Measurements from ENCODE around the gene LGALS1. TPM values are rescaled to one million over a fixed set of nuclear protein-coding genes. Genes with fewer than 3 reads are reported as not detected.
"Not testable (repeated sequence)": the region's sequence is repeated elsewhere in the genome, so short reads cannot be mapped to it uniquely, and the experiment has no call there.

Gene LGALS1
- total RNA-seq, 1 donor from 2014 or later, result 115 TPM

DNA sequence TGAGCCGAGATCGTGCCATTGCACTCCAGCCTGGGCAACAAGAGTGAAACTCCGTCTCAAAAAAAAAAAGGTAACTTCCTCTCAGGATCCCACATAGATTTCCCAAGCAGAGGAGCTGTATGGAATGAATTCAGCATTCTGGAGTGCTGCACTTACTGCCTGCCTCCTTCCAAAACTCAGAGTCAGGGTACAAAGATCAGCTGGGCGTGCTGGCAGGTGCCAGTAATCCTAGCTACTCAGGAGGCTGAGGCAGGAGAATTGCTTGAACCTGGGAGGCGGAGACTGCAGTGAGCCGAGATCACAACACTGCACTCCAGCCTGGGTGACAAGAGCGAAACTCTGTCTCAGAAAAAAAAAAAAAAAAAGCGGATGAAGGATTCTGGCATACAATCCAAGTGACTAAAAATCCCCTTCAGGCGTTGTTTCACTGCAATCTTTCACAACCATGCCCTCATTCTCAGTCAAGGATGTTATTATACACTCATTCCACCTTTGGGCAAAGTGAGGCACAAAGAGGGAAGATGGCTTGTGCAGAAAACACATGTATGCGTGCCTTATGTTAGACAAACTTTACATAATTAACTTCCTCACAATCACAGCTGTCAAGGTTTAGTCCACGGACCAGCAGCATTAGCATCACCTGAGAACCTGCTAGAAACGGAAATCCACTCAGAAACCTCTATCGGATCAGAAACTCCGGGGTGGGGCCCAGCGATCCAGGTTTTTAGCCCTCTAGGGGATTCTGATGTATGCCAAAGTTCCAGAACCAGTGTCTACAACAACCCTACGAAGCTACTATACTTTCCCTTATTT is 9.6 kb downstream of the LGALS1 start:
- peak; percentile 71 for DNase-seq (ENCODE audit: low spot score)
- peak; percentile 58 for ATAC-seq

DNA sequence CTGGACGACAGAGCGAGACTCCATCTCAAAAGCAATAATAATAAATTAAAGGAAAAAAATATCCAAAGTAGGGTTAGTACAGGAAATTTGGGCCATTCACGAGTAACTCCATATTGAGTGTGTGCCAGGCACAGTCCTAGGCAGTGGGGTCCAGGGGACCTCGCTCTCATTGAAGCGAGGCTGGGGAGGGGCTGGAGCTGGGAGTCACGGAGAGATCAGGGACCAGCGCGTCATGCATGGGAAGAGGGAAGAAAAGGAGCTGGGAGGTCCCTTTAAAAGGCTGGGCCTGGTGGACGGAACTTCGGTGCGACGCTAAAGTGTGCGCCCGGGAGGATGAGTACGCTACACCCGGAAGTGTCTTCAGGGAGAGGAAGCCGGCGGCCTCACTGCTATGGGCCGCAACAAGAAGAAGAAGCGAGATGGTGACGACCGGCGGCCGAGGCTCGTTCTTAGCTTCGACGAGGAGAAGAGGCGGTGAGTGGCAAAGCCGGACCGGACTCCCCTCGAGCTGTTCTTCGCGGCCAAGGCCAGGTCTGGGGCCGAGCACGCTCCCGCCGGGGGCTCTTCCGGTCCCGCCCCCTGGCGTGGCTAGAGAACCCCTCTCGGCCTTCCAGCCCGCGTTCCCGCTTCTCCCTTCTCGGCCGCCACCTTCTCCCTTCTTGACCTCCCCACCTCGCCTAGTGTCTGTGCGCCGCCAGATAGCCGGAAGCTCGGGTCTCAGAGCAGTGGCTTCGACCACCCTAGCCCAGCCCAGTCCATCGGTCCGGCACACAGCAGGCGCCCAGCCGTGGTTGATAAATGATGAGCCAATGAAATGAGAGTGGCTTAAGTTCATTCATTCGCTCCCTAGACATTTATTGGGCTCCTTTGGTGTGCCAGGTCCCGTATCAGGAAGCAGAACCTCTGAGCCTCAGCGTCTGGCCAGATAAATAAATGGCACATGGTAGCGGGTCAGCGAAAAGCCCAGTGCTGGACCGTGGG is 10.9 kb downstream of the LGALS1 start, which contains the start of gene NOL12:
TSS of gene NOL12 (plus strand) at position 342 of the 981 bp plus-strand sequence. CDS start at position 392, 50 bp downstream.
- DNase-seq (ENCODE audit: low spot score), result peak; percentile 84
- ATAC-seq, result peak; percentile 84

DNA sequence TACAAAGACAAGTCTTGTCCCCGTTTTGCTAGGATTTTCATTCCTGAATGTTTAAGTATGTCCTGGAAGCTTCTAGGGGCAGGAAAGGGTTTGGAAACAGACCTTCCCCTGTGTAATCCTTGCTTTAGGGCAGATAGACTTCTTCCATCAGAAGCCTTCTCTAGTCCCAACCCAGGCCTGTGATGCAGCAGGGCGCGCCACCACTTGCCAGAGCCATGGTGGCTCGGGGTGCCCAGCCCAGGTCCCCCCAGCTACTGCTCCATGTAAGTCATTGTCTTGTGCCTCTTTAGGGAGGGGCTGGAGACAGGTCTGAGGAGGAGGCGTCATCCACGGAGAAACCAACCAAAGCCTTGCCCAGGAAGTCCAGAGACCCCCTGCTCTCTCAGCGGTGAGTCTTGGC is 15.0 kb downstream of the LGALS1 start:
- no peak for ATAC-seq
- DNase-seq (ENCODE audit: low spot score), result no peak

DNA sequence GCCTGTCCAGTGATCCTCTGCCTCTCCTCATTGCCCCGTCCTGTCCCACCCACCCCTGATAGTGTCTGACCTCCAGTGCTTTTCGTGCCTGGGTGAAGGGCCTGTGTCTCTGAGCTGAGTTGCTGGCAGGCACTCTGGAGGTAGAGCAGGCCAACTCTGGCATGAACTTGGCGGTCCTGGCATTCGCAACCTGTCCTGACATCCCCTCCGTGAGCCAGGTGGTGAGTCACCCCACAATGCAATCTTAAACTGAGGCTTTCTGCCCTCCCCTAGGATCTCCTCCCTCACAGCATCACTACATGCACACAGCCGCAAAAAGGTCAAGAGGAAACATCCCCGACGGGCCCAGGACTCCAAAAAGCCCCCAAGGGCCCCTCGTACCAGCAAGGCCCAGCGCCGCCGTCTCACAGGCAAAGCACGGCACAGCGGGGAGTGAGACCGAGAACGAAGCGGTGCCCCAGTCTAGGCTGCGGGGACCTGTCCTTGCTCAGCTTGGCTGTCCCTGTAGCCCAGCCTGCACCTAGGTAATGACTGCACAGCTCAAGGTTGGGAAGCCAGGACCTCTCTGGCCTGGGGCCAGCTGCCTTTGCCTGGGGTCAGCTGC is 15.6 kb downstream of the LGALS1 start:
- DNase-seq (ENCODE audit: low spot score) (no peak), ATAC-seq (no peak)

DNA sequence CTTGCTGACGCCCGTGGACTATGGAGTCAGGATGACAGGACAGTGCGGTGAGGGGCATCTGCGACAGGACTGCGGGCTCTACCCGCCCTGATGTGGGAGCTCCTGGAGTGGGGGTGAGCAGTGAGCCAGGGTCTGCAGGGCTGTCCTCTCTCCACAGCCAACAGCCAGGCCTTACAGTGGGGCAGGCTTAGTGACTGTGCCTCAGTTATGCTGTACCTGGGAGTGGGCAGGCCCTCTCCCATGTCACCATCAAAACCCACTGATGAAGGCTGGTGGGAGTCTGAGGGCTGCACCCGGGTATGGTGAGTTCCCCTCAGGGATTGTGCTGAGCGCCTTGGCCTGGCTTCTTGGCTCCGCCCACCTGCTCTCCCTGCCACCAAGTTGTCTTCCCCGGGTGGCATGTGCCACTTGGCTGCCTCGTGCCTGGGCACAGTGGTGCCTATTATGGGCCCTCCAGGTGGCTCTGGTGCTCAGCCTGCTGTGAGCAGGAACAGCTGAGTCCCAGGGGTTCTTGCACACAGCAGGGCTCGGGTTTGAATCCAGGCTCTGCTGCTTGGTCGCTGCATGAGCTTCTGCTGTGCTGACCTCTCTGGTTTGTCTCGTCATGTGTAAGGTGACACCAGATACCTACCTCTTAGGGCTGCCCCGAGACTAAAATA is 17.3 kb downstream of the LGALS1 start:
- DNase-seq (ENCODE audit: low spot score) (no peak), ATAC-seq (no peak)

DNA sequence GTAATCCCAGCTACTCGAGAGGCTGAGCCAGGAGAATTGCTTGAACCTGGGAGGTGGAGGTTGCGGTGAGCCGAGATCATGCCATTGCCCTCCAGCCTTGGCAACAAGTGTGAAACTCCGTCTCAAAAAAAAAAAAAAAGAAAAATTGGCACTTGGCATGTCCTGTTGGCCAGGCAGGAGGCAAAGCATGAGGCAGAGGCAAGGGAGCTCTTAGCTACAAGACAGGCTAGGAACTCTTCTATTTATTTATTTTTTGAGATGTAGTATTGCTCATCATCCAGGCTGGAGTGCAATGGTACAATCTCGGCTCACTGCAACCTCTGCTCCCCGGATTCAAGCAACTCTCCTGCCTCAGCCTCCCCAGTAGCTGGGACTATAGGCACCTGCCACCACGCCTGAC is 18.7 kb downstream of the LGALS1 start:
- not testable (repeated sequence) for DNase-seq (ENCODE audit: low spot score); ATAC-seq

DNA sequence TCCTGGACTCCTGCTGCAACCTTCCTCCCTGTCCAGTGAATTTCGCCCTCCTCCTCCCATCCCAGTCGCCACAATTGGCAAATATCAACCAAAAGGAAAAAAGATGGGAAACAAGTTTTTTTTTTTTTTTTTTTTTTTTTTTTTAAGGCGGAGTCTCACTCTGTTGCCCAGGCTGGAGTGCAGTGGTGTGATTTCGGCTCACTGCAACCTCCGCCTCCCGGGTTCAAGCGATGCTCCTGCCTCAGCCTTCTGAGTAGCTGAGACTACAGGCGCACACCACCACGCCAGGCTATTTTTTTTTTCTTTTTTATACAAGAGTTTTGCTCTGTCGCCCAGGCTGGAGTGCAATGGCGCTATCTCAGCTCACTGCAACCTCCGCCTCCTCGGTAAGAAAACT is 20.8 kb downstream of the LGALS1 start:
- not testable (repeated sequence) for ATAC-seq; DNase-seq (ENCODE audit: low spot score)

DNA sequence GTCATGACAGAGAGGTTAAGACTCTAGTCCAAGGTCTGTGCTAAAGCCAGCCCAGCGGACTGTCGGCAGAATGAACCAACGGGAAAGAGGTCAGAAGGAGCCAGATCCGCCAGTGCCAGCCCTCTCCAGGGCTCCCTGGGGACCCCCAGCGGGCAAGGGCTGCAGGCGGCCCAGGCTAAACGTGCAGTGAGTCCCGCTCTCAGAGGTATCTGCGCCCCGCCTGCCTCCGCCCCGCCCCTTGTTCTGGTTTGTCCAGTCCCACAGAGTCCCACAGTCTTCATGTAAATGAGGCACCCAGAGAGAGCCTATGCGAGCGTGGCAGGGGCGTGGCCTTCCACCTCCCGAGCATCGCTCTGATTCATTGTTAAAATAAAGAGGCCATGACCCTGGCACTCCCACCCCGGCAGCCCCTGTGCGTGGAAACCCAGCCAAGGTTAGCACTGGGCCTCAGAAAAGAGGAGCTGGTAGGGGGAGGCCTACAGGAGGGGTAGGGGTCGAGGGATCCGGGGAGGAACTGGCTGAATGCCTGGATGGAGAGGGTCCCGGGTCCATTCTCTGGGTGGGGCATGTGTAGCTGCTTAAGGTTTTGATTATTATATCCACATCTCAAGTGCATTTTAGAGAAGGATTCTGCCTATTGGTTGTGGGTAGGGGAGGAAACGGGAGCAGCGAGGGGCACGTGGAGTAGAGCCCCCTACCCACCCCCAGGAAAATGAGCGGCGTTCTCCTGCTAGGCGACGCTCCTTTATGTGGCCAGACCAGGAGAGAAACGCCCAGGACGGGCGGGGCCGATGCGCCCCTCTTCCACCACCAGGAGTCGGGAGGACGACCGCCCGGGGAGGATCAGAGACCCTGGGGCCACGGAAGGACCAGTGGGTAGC is 21.5 kb downstream of the LGALS1 start, which contains the start of gene TRIOBP:
TSS of gene TRIOBP (plus strand) at position 392 of the 881 bp plus-strand sequence. CDS start 4,318 bp downstream, outside the sequence.
- peak; percentile 78 for ATAC-seq
- DNase-seq (ENCODE audit: low spot score), result peak; percentile 67

DNA sequence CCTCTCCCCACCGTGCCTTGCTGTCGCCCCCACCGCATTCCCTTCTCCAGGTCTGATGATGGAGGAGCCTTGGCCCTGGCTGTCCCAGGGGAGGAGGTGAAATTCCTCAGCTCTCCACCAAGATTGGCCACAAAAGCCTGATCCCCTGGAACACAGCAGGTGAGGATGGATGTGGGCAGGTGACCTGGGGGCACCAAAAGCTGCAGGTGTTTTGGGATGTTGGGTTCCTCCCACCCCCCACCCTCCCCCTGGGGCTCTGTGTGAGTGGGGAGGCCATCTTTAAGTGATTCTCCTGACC is 22.1 kb downstream of the LGALS1 start:
- ATAC-seq (no peak), DNase-seq (ENCODE audit: low spot score) (no peak)

DNA sequence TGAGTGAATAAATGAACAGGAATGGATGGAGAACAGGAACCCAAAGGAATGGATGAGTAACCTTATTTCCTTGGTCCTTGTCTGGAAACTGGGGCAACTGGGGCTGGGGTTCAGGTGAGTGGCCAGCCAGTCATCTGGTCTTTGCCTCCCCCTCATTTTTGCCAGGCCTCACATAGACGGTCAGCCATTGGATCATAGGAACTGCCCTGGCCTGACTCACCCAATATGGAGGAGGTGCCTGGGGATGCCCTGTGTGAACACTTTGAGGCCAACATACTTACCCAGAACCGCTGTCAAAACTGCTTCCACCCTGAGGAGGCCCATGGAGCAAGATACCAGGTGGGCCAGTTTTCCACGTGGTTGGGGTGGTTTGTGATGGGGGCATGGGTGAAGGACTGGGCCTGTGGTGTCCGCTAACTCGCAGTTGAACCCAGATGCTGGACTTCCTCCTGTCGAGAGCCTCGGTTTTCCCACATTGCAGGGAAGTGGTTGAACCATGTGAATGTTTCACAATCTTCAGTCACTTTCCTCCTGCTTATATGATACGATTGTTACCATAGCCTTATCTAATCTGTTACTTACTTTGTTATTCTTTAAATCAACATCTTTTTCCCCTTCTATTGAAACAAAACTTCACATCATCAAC is 25.8 kb downstream of the LGALS1 start:
- ATAC-seq (peak; percentile 41), DNase-seq (ENCODE audit: low spot score) (no peak)

DNA sequence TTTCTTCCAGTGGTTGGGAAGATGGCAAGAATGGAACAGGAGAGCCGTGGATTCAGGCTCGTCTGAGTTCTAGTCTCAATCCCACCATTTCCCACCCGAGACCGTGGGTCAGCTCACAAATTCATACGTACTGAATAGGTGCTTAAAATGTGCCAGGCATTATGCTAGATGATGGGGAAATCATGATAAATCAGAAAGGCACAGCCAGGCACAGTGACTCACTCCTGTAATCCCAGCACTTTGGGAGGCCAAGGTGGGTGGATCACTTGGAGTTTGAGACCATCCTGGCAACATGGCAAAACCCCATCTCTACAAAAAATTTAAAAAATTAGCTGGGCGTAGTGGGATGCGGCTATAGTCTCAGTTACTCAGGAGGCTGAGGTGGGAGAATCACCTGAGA is 28.5 kb downstream of the LGALS1 start:
- DNase-seq (ENCODE audit: low spot score) (no peak), ATAC-seq (no peak)

DNA sequence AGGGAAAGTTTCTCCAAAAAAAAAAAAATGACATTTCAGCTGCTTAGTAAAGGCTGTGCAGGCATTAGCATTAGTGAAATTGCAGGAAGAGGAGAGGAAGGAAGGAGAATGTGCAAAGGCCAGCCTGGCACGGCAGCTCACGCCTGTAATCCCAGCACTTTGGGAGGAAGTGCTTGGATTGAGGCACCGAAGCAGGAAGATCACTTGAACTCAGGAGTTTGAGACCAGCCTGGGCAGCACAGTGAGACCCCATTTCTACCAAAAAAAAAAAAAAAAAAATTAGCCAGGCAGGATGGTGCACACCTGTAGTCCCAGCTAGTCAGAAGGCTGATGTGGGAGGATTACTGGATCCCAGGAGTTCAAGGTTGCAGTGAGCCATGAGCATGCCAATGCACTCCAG is 29.2 kb downstream of the LGALS1 start:
- DNase-seq (ENCODE audit: low spot score) (no peak), ATAC-seq (no peak)

DNA sequence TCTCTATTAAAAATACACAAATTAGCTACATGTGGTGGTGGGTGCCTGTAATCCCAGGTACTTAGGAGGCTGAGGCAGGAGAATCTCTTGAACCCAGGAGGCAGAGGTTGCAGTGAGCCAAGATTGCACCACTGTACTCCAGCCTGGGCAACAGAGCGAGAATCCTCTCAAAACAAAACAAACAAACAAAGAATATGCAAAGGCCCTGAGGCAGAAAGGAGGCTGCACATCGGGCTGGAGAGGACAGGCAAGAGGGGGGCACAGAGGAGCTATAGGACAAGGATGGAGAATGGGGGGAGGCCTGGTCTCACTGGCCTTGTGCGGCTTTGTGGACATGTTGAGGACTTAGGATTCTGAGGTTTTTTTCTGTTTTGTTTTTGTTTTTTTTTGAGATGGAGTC is 29.8 kb downstream of the LGALS1 start:
- no peak for ATAC-seq
- DNase-seq (ENCODE audit: low spot score), result no peak

DNA sequence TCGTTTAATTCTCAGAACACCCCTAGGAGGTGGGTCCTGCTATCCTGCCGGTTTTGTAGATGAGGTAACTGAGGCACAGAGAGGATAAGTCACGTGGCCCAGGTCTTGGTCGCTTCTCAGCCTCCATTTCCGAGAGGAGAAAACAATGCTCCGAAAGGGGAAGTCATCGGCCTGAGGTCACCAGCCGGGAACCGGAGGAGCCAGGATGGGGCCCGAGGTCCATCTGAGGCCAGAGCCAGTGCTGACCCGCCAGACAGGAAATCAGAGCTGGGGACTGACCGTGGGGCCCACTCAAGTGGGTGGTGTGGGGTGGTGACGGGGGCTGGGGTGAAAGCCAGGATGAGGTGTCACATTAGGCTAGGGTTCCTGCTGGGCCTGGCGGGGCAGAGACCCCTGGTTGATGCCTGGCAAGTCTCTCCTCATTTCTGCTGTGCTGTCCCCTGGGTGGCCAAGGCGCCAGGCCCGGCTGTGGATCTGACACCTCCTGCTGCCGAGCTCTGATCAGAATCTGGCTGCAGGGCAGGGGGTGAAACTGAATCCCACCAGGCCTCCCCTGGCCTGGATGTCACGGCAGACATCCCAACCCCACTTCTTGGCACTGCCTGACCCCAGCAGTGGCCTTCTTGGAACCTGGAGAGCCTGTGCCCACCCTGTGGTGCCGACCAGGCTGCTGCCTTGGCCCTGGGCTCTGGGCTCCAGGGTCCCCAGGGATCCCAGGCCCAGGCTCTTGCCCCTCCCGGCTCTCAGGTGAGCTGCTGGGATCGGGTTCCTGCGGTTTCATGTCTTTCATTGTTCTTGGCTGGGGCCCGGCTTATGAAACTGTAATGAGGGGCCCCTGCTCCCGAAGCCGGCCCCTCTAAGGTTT is 33.4 kb downstream of the LGALS1 start:
- ATAC-seq (peak; percentile 68), DNase-seq (ENCODE audit: low spot score) (no peak)

DNA sequence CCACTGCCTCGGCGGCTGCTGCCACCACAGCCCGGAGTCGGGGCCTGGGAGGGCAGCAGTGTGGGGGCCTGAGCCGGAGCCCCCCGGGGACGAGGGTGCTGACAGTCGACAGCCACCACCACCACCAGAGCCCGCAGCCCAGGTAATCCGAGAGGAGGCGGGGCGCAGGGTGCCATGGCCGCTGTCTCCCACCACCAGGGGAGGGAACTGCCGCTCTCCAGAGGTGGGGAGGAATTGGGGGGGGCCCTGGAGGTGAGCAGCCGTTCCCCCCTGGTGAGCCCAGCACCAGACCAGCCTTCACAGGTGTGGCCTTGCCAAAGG is 34.0 kb downstream of the LGALS1 start:
- ATAC-seq, result no peak
- no peak for DNase-seq (ENCODE audit: low spot score)

DNA sequence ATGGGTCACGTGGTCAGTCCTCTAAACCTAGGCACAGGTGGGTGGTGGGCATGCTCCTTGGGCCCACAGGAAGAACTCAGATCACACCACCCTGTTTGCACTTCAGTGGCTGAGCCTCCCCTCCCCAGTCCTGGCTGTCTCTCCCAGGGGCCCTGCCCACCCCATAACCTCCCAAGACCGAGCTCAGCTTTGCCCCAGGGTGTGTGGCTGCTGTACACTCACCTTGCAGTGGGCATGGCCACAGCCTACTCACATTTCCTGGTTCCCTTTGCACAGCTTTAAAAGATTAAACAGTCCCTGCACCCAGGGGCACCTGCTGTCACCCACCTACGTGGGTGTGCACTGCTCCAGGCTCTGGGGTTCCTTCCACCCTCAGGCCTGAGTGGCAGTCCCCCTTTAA is 35.2 kb downstream of the LGALS1 start:
- ATAC-seq (no peak), DNase-seq (ENCODE audit: low spot score) (no peak)

DNA sequence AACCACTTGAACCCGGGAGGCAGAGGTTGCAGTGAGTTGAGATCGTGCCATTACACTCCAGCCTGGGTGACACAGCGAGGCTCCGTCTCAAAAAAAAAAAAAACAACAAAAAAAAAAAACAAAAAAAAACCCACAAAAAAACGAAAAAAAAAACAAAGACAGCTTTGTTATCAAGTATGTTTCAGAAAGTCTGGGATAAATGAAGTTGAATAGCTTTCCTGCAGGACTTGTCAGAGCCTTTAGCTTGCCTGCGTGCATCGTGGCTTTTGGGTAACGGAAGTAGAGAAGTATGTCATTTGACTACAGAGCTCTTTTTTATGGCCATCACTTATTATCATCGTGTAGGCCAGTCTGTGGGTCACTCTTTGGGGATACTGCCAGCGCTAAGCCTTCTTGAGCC is 36.1 kb downstream of the LGALS1 start:
- no peak for DNase-seq (ENCODE audit: low spot score)
- ATAC-seq, result no peak

DNA sequence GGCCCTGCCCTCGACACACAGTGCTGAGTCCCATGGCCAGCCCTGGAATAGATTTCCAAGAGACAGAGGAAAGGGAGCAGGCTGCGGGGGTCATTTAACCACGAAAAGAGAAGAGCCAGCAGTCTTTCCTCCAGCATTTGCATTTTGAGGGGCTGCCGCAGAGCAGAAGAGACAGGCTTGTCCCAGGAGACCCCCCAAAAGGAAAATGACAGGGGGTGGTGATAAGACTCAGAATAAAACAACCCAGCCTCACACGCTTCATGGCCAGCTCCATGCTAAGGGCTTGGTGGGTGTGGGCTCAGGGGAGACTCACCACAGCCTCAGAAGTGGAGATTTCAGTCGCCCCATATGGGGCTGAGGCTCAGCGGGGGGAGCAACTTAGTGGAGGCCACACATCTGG is 38.3 kb downstream of the LGALS1 start:
- ATAC-seq (no peak), DNase-seq (ENCODE audit: low spot score) (no peak)

Data from left lobe of liver (tissue), 2 donors.